GM23338 (cell line): Measurements from ENCODE around the gene THUMPD2. TPM values are rescaled to one million over a fixed set of nuclear protein-coding genes. Genes with fewer than 3 reads are reported as not detected.

Source experiments
- polyA plus RNA-seq: library from polyadenylated mRNA; unstranded; fragments of >200 nt; fragmentation: Nextera tagmentation; extraction: Ambion mirVana; gene quantifications from 2 replicates; pipeline ENCODE4 v1.2.1, GENCODE V29; 2016
- total RNA-seq: library from RNA; depleted of rRNA; stranded (reverse); fragments of >200 nt; shearing (Covaris generic); gene quantifications from 2 replicates; pipeline ENCODE4 v1.2.3, GENCODE V29; 2014; rRNA removed
- TF ChIP-seq, protein P1 (sequence below): fragments of 250-450 bp; sonication (Bioruptor Pico); IDR thresholded peaks from 2 replicates; pipeline ENCODE4 v1.5.0; 2020; ENCODE audit warnings: mild to moderate bottlenecking, moderate library complexity
- TF ChIP-seq, protein P2 (sequence below): IDR thresholded peaks from one replicate; pipeline ENCODE4 v1.6.1; 2018; ENCODE audit warnings: antibody characterized with exemption; ENCODE audit not compliant: unreplicated experiment

THUMPD2 gene
- total and polyA plus RNA-seq, 2 experiments from 2014 or later = 19.5 to 25.1 TPM

DNA sequence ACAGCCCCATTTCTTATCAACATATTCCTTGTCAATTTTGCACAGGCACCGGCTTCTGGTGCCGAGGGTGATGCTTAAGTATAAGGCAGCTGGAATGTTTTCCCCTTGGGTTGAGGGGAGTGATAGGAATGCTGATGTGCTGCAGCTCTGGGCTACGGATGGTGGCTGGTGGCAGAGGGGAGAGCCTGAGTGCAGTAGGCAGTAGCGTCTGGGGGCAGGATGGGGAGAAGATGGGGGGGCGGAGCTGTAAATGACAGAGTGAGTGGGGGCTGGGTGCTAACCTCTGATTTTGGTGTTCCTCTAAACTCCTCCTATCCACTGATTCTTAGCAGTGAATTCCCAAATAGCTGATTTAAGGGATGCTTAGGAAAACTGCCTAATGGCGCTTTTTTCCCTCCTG is 92.6 kb downstream of the THUMPD2 start (continued):
- TF ChIP-seq, protein P1, sequence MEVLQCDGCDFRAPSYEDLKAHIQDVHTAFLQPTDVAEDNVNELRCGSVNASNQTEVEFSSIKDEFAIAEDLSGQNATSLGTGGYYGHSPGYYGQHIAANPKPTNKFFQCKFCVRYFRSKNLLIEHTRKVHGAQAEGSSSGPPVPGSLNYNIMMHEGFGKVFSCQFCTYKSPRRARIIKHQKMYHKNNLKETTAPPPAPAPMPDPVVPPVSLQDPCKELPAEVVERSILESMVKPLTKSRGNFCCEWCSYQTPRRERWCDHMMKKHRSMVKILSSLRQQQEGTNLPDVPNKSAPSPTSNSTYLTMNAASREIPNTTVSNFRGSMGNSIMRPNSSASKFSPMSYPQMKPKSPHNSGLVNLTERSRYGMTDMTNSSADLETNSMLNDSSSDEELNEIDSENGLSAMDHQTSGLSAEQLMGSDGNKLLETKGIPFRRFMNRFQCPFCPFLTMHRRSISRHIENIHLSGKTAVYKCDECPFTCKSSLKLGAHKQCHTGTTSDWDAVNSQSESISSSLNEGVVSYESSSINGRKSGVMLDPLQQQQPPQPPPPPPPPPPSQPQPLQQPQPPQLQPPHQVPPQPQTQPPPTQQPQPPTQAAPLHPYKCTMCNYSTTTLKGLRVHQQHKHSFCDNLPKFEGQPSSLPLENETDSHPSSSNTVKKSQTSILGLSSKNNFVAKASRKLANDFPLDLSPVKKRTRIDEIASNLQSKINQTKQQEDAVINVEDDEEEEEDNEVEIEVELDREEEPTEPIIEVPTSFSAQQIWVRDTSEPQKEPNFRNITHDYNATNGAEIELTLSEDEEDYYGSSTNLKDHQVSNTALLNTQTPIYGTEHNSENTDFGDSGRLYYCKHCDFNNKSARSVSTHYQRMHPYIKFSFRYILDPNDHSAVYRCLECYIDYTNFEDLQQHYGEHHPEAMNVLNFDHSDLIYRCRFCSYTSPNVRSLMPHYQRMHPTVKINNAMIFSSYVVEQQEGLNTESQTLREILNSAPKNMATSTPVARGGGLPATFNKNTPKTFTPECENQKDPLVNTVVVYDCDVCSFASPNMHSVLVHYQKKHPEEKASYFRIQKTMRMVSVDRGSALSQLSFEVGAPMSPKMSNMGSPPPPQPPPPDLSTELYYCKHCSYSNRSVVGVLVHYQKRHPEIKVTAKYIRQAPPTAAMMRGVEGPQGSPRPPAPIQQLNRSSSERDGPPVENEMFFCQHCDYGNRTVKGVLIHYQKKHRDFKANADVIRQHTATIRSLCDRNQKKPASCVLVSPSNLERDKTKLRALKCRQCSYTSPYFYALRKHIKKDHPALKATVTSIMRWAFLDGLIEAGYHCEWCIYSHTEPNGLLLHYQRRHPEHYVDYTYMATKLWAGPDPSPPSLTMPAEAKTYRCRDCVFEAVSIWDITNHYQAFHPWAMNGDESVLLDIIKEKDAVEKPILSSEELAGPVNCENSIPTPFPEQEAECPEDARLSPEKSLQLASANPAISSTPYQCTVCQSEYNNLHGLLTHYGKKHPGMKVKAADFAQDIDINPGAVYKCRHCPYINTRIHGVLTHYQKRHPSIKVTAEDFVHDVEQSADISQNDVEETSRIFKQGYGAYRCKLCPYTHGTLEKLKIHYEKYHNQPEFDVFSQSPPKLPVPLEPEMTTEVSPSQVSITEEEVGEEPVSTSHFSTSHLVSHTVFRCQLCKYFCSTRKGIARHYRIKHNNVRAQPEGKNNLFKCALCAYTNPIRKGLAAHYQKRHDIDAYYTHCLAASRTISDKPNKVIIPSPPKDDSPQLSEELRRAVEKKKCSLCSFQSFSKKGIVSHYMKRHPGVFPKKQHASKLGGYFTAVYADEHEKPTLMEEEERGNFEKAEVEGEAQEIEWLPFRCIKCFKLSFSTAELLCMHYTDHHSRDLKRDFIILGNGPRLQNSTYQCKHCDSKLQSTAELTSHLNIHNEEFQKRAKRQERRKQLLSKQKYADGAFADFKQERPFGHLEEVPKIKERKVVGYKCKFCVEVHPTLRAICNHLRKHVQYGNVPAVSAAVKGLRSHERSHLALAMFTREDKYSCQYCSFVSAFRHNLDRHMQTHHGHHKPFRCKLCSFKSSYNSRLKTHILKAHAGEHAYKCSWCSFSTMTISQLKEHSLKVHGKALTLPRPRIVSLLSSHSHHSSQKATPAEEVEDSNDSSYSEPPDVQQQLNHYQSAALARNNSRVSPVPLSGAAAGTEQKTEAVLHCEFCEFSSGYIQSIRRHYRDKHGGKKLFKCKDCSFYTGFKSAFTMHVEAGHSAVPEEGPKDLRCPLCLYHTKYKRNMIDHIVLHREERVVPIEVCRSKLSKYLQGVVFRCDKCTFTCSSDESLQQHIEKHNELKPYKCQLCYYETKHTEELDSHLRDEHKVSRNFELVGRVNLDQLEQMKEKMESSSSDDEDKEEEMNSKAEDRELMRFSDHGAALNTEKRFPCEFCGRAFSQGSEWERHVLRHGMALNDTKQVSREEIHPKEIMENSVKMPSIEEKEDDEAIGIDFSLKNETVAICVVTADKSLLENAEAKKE (CRISPR knock-in tag) = no peak
- TF ChIP-seq, protein P2, sequence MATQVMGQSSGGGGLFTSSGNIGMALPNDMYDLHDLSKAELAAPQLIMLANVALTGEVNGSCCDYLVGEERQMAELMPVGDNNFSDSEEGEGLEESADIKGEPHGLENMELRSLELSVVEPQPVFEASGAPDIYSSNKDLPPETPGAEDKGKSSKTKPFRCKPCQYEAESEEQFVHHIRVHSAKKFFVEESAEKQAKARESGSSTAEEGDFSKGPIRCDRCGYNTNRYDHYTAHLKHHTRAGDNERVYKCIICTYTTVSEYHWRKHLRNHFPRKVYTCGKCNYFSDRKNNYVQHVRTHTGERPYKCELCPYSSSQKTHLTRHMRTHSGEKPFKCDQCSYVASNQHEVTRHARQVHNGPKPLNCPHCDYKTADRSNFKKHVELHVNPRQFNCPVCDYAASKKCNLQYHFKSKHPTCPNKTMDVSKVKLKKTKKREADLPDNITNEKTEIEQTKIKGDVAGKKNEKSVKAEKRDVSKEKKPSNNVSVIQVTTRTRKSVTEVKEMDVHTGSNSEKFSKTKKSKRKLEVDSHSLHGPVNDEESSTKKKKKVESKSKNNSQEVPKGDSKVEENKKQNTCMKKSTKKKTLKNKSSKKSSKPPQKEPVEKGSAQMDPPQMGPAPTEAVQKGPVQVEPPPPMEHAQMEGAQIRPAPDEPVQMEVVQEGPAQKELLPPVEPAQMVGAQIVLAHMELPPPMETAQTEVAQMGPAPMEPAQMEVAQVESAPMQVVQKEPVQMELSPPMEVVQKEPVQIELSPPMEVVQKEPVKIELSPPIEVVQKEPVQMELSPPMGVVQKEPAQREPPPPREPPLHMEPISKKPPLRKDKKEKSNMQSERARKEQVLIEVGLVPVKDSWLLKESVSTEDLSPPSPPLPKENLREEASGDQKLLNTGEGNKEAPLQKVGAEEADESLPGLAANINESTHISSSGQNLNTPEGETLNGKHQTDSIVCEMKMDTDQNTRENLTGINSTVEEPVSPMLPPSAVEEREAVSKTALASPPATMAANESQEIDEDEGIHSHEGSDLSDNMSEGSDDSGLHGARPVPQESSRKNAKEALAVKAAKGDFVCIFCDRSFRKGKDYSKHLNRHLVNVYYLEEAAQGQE = no peak

Other genes starting within 250 kb of the THUMPD2 start
- gene TMEM178A, start 113.3 kb downstream of the THUMPD2 start, total RNA-seq = 12.3 and 17.4 TPM in 2 replicates
- gene TMEM178A, start 113.3 kb downstream of the THUMPD2 start, polyA plus RNA-seq = 9.7 and 10.3 TPM in 2 replicates